Mesenchymal stem cell (in vitro differentiated cells and primary cell): ENCODE measurements around the gene VCP.

Experiments
- DNase-seq: peaks from one replicate; pipeline ENCODE4 v3.0.0-alpha.2; 2013
- H2AFZ ChIP-seq: one replicate; pipeline ENCODE4 v1.6.1; 2013; ENCODE audit warnings: low read depth, mild to moderate bottlenecking, control low read depth, inconsistent platforms, low read length, moderate library complexity
- H2AK5ac ChIP-seq: 2 replicates; pipeline ENCODE4 v1.6.1; 2013; ENCODE audit warnings: low read length, moderate library complexity, mild to moderate bottlenecking, inconsistent platforms; ENCODE audit not compliant: severe bottlenecking
- H2BK120ac ChIP-seq: one replicate; pipeline ENCODE4 v1.6.1; 2013; ENCODE audit warnings: low read depth, mild to moderate bottlenecking, inconsistent platforms, low read length, moderate library complexity
- H2BK12ac ChIP-seq, 2 experiments: one replicate each; pipeline ENCODE4 v1.6.1; 2013; ENCODE audit warnings: inconsistent platforms in 2 of 2, low read length in 2 of 2, mild to moderate bottlenecking in 2 of 2, moderate library complexity in 2 of 2, control low read depth in 1 of 2
- H2BK15ac ChIP-seq: one replicate; pipeline ENCODE4 v1.6.1; 2013; ENCODE audit warnings: mild to moderate bottlenecking, low read depth, inconsistent platforms; ENCODE audit not compliant: poor library complexity, severe bottlenecking
- H2BK5ac ChIP-seq: 2 replicates; pipeline ENCODE4 v1.6.1; 2013; ENCODE audit warnings: low read depth, mild to moderate bottlenecking, low read length, control low read depth, inconsistent platforms; ENCODE audit not compliant: poor library complexity, severe bottlenecking
- H3K14ac ChIP-seq, 2 experiments: one replicate each; pipeline ENCODE4 v1.6.1; 2013; ENCODE audit warnings: inconsistent platforms in 2 of 2, low read length in 2 of 2, control low read depth in 1 of 2, mild to moderate bottlenecking in 1 of 2, moderate library complexity in 1 of 2
- H3K18ac ChIP-seq, 2 experiments: one replicate each; pipeline ENCODE4 v1.6.1; 2013; ENCODE audit warnings: inconsistent platforms in 2 of 2, low read length in 2 of 2, control low read depth in 1 of 2, low read depth in 1 of 2, mild to moderate bottlenecking in 1 of 2
- H3K23ac ChIP-seq, 2 experiments: one replicate each; pipeline ENCODE4 v1.6.1; 2013; ENCODE audit warnings: inconsistent platforms in 2 of 2, low read length in 2 of 2, mild to moderate bottlenecking in 2 of 2, moderate library complexity in 2 of 2, control low read depth in 1 of 2
- H3K27ac ChIP-seq: 2 replicates; pipeline ENCODE4 v1.5.1; 2013; ENCODE audit warnings: mild to moderate bottlenecking, moderate library complexity, low read length, control low read depth, inconsistent platforms; ENCODE audit not compliant: poor library complexity, severe bottlenecking
- H3K27me3 ChIP-seq, 2 experiments: 2 replicates each; pipeline versions ENCODE4 v1.6.1 to v1.7.0; 2013; ENCODE audit warnings: low read length in 2 of 2, mild to moderate bottlenecking in 2 of 2, moderate library complexity in 2 of 2, control low read depth in 1 of 2, inconsistent platforms in 1 of 2; ENCODE audit not compliant: control insufficient read depth in 1 of 2, insufficient read depth in 1 of 2
- H3K36me3 ChIP-seq, 2 experiments: 2 replicates each; pipeline versions ENCODE4 v1.6.1 to v1.7.0; 2013; ENCODE audit warnings: low read length in 2 of 2, control low read depth in 1 of 2, inconsistent platforms in 1 of 2, low read depth in 1 of 2, mild to moderate bottlenecking in 1 of 2; ENCODE audit not compliant: insufficient read depth in 2 of 2, control insufficient read depth in 1 of 2
- H3K4ac ChIP-seq, 2 experiments: one replicate each; pipeline ENCODE4 v1.6.1; 2013; ENCODE audit warnings: inconsistent platforms in 2 of 2, low read length in 2 of 2, mild to moderate bottlenecking in 2 of 2, moderate library complexity in 2 of 2, control low read depth in 1 of 2, low read depth in 1 of 2
- H3K4me1 ChIP-seq: 2 replicates; pipeline ENCODE4 v1.6.1; 2013; ENCODE audit warnings: low read depth, low read length, control low read depth; ENCODE audit not compliant: control insufficient read depth, insufficient read depth
- H3K4me2 ChIP-seq: 2 replicates; pipeline ENCODE4 v1.6.1; 2013; ENCODE audit warnings: low read length, mild to moderate bottlenecking, inconsistent platforms; ENCODE audit not compliant: poor library complexity, severe bottlenecking
- H3K4me3 ChIP-seq, 2 experiments: 2 replicates each; pipeline versions ENCODE4 v1.5.1 to v1.7.0; 2013; ENCODE audit warnings: low read length in 2 of 2, mild to moderate bottlenecking in 2 of 2, control low read depth in 1 of 2, low read depth in 1 of 2; ENCODE audit not compliant: insufficient read depth in 1 of 2
- H3K79me1 ChIP-seq: replicated peaks from 2 replicates; pipeline ENCODE4 v1.6.1; 2013; ENCODE audit warnings: mild to moderate bottlenecking, control low read depth, low read length, inconsistent platforms; ENCODE audit not compliant: poor library complexity, severe bottlenecking
- H3K9ac ChIP-seq: 2 replicates; pipeline ENCODE4 v1.7.0; 2013; ENCODE audit warnings: mild to moderate bottlenecking, low read length, moderate library complexity
- H3K9me3 ChIP-seq: 2 replicates; pipeline ENCODE4 v1.7.0; 2013; ENCODE audit warnings: mild to moderate bottlenecking, low read length; ENCODE audit not compliant: control insufficient read depth
- H4K8ac ChIP-seq: one replicate; pipeline ENCODE4 v1.6.1; 2013; ENCODE audit warnings: inconsistent platforms, mild to moderate bottlenecking, low read length, moderate library complexity
- H4K91ac ChIP-seq: one replicate; pipeline ENCODE4 v1.6.1; 2013; ENCODE audit warnings: mild to moderate bottlenecking, low read length, inconsistent platforms
- whole genome bisulfite sequencing: methylation state at CpG from one replicate; pipeline ENCODE4 v1.1.7; 2013; ENCODE audit warnings: mixed read lengths; 5-methylcytosine and 5-hydroxymethylcytosine counted together

Gene VCP

GRCh38 chr9:35071814-35072460, 488 bp downstream of the VCP start:
- H3K79me1 ChIP-seq = peaks cover 28% of the 10 kb centered on the region
- peak overlapping the region in 1 of 2 experiments; percentile 18 for H2BK12ac ChIP-seq

GRCh38 chr9:35070823-35071813, 1.3 kb downstream of the VCP start:
- H2BK120ac ChIP-seq = peak overlapping the region; percentile 29
- H2AFZ ChIP-seq = no peak overlapping the region
- 2% methylated on average over 19 of the region's 20 CpGs for WGBS
- H3K27ac ChIP-seq = peak overlapping the region; percentile 86
- peak overlapping the region; percentile 92 for H3K4me2 ChIP-seq
- H3K14ac ChIP-seq = peak overlapping the region in 1 of 2 experiments; percentile 53
- no peak overlapping the region for H2AK5ac ChIP-seq
- no peak for DNase-seq
- H3K9me3 ChIP-seq = no peaks in the 10 kb centered on the region
- H2BK5ac ChIP-seq = no peak overlapping the region
- peaks cover 9% of the 10 kb centered on the region for H3K4me1 ChIP-seq
- no peak overlapping the region for H2BK12ac ChIP-seq
- peak overlapping the region; percentile 63 to 96 for H3K18ac ChIP-seq
- H3K36me3 ChIP-seq = peaks cover 45 to 57% of the 10 kb centered on the region in 2 experiments
- peaks cover 23% of the 10 kb centered on the region for H3K79me1 ChIP-seq
- no peaks in the 10 kb centered on the region for H3K27me3 ChIP-seq
- H3K9ac ChIP-seq = peak overlapping the region; percentile 99
- H3K23ac ChIP-seq = peak overlapping the region in 1 of 2 experiments; percentile 52
- H4K91ac ChIP-seq = no peak overlapping the region
- no peak overlapping the region for H2BK15ac ChIP-seq
- H4K8ac ChIP-seq = peak overlapping the region; percentile 12
- peak overlapping the region; percentile 46 to 54 for H3K4ac ChIP-seq
- H3K4me3 ChIP-seq = peak overlapping the region; percentile 96

More at GRCh38 chr9:35071814-35072460, 488 bp downstream of the VCP start:
- H3K23ac ChIP-seq = peak overlapping the region; percentile 73 to 97
- no peak overlapping the region for H2AFZ ChIP-seq
- peak overlapping the region; percentile 92 for H3K4me2 ChIP-seq
- DNase-seq = peak; percentile 90
- peak overlapping the region; percentile 98 to 99 for H3K4ac ChIP-seq
- H4K8ac ChIP-seq = peak overlapping the region; percentile 97
- WGBS = under 1% methylated on average over 72 of the region's 79 CpGs
- peak overlapping the region; percentile 96 for H3K4me3 ChIP-seq
- peak overlapping the region; percentile 99 for H4K91ac ChIP-seq
- H2BK15ac ChIP-seq = peak overlapping the region; percentile 91
- H2BK120ac ChIP-seq = peak overlapping the region; percentile 93
- peak overlapping the region; percentile 68 to 99 for H3K14ac ChIP-seq
- H3K9me3 ChIP-seq = no peaks in the 10 kb centered on the region
- H3K18ac ChIP-seq = peak overlapping the region; percentile 96 to 98
- peak overlapping the region; percentile 99 for H3K9ac ChIP-seq
- H3K27ac ChIP-seq = peak overlapping the region; percentile 94
- H3K36me3 ChIP-seq = peaks cover 42 to 57% of the 10 kb centered on the region in 2 experiments
- H3K4me1 ChIP-seq = peaks cover 9% of the 10 kb centered on the region
- H3K27me3 ChIP-seq = no peaks in the 10 kb centered on the region
- peak overlapping the region; percentile 99 for H2BK5ac ChIP-seq
- H2AK5ac ChIP-seq = peak overlapping the region; percentile 60

GRCh38 chr9:35069020-35069419, 3.4 kb downstream of the VCP start:
- Histone ChIP-seq H2BK12ac (no peak overlapping the region), H3K4me2 (peak overlapping the region; percentile 40), H4K8ac (no peak overlapping the region), H2AFZ (no peak overlapping the region), H3K23ac (no peak overlapping the region), H2BK120ac (no peak overlapping the region), H3K27me3 (no peaks in the 10 kb centered on the region), H3K4me3 (peak overlapping the region in 1 of 2 experiments; percentile 96), H2BK5ac (no peak overlapping the region), H2BK15ac (no peak overlapping the region), H3K4ac (no peak overlapping the region), H3K18ac (no peak overlapping the region), H3K14ac (no peak overlapping the region), H3K36me3 (peaks cover 46 to 57% of the 10 kb centered on the region in 2 experiments), H4K91ac (no peak overlapping the region), H3K27ac (no peak overlapping the region), H3K4me1 (peaks cover 9% of the 10 kb centered on the region), H3K9me3 (no peaks in the 10 kb centered on the region), H3K79me1 (peaks cover 14% of the 10 kb centered on the region), H3K9ac (no peak overlapping the region), H2AK5ac (no peak overlapping the region)
- no peak for DNase-seq
- WGBS = 95% methylated on average over 3 of the region's 4 CpGs

GRCh38 chr9:35067056-35067455, 5.4 kb downstream of the VCP start:
- no peak overlapping the region for H3K27ac ChIP-seq

More at GRCh38 chr9:35067056-35067455, 5.4 kb downstream of the VCP start:
- H3K4me1 ChIP-seq = peaks cover 7% of the 10 kb centered on the region
- H4K8ac ChIP-seq = no peak overlapping the region
- H2BK12ac ChIP-seq = no peak overlapping the region
- no peak overlapping the region for H3K18ac ChIP-seq
- WGBS = 100% methylated on average over 1 of the region's 1 CpG
- no peak overlapping the region for H3K4ac ChIP-seq
- H2AK5ac ChIP-seq = no peak overlapping the region
- no peak overlapping the region for H3K4me2 ChIP-seq
- no peak overlapping the region for H2BK120ac ChIP-seq
- no peak overlapping the region for H2BK5ac ChIP-seq
- H3K4me3 ChIP-seq = no peak overlapping the region
- DNase-seq = no peak
- H3K36me3 ChIP-seq = peaks cover 52 to 70% of the 10 kb centered on the region in 2 experiments
- no peak overlapping the region for H2BK15ac ChIP-seq
- no peaks in the 10 kb centered on the region for H3K27me3 ChIP-seq
- no peak overlapping the region for H2AFZ ChIP-seq
- no peak overlapping the region for H3K9ac ChIP-seq
- H3K9me3 ChIP-seq = no peaks in the 10 kb centered on the region
- no peak overlapping the region for H4K91ac ChIP-seq
- no peak overlapping the region for H3K23ac ChIP-seq
- peaks cover 16% of the 10 kb centered on the region for H3K79me1 ChIP-seq
- H3K14ac ChIP-seq = no peak overlapping the region
